ENCODE measurements around the gene TP73. TPM values are rescaled to one million over a fixed set of nuclear protein-coding genes. Genes with fewer than 3 reads are reported as not detected.
A peak's percentile ranks its signal among the peaks of the same experiment; 100 is the strongest.

The TP73 gene
- total RNA-seq, 1 experiment from 2014 or later, result 6.9 TPM

- POLR2A ChIA-PET (ENCODE audit: unreplicated experiment), result no interaction called here
- H4K20me1 ChIP-seq (ENCODE audit: insufficient read depth), result no peaks in the 10 kb centered on the region
- peaks cover 64% of the 10 kb centered on the region for H3K27me3 ChIP-seq (ENCODE audit: insufficient read depth, low read depth)
- no peak overlapping the region for H3K4me2 ChIP-seq
- H3F3A ChIP-seq (ENCODE audit: insufficient read depth, low read depth), result no peaks in the 10 kb centered on the region
- BruUV-seq (replicated peaks), result no TSS peak
- H2AFZ ChIP-seq, result no peak overlapping the region
- no peak for TF ChIP-seq EZH2 (IDR thresholded peaks at IDR 0.05; ENCODE audit: low read depth)
- TF ChIP-seq, protein P1, sequence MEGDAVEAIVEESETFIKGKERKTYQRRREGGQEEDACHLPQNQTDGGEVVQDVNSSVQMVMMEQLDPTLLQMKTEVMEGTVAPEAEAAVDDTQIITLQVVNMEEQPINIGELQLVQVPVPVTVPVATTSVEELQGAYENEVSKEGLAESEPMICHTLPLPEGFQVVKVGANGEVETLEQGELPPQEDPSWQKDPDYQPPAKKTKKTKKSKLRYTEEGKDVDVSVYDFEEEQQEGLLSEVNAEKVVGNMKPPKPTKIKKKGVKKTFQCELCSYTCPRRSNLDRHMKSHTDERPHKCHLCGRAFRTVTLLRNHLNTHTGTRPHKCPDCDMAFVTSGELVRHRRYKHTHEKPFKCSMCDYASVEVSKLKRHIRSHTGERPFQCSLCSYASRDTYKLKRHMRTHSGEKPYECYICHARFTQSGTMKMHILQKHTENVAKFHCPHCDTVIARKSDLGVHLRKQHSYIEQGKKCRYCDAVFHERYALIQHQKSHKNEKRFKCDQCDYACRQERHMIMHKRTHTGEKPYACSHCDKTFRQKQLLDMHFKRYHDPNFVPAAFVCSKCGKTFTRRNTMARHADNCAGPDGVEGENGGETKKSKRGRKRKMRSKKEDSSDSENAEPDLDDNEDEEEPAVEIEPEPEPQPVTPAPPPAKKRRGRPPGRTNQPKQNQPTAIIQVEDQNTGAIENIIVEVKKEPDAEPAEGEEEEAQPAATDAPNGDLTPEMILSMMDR (conservative IDR thresholded peaks at IDR 0.05), result no peak
- DNase-seq, result no peak
- H3K79me2 ChIP-seq (ENCODE audit: low read depth), result no peaks in the 10 kb centered on the region
- no peak overlapping the region for H3K27ac ChIP-seq
- no peaks in the 10 kb centered on the region for H3K9me2 ChIP-seq (ENCODE audit: insufficient read depth)
- H3K4me3 ChIP-seq, result no peak overlapping the region
- H3K36me3 ChIP-seq (ENCODE audit: low read depth), result no peaks in the 10 kb centered on the region
- no peaks in the 10 kb centered on the region for H3K9me3 ChIP-seq (ENCODE audit: insufficient read depth, low read depth)
- intact Hi-C loops (cut with micrococcal nuclease; ENCODE audit: unreplicated experiment), result loop anchor here (1.0 kb wide), 1 partner anchor 28 kb away; no protein-coding TSS in a partner anchor
- CTCF ChIA-PET, result no interaction called here
- H3K4me1 ChIP-seq (replicated peaks; ENCODE audit: insufficient read depth), result no peaks in the 10 kb centered on the region
These were observed 44.4 kb downstream of the TP73 start for GRCh38 chr1:3696689-3697088.

GRCh38 chr1:3697104-3697503, 44.8 kb downstream of the TP73 start:
- no peaks in the 10 kb centered on the region for H3K79me2 ChIP-seq (ENCODE audit: low read depth)
- intact Hi-C loops (cut with micrococcal nuclease; ENCODE audit: unreplicated experiment), result no loop called here

GRCh38 chr1:3697810-3698209, 45.5 kb downstream of the TP73 start:
- no peaks in the 10 kb centered on the region for H3K36me3 ChIP-seq (ENCODE audit: low read depth)
- peaks cover 54% of the 10 kb centered on the region for H3K27me3 ChIP-seq (ENCODE audit: insufficient read depth, low read depth)
- TF ChIP-seq, protein P1 (conservative IDR thresholded peaks at IDR 0.05), result no peak
- no peak for TF ChIP-seq EZH2 (IDR thresholded peaks at IDR 0.05; ENCODE audit: low read depth)
- POLR2A ChIA-PET (ENCODE audit: unreplicated experiment), result no interaction called here
- no peak overlapping the region for H3K4me3 ChIP-seq
- intact Hi-C loops (cut with micrococcal nuclease; ENCODE audit: unreplicated experiment), result no loop called here
- CTCF ChIA-PET, result no interaction called here
- H3F3A ChIP-seq (ENCODE audit: insufficient read depth, low read depth), result no peaks in the 10 kb centered on the region
- no peaks in the 10 kb centered on the region for H3K79me2 ChIP-seq (ENCODE audit: low read depth)
- peaks cover 2% of the 10 kb centered on the region for H3K4me1 ChIP-seq (replicated peaks; ENCODE audit: insufficient read depth)
- peak in 1 of 2 experiments; percentile 36 for DNase-seq
- no peaks in the 10 kb centered on the region for H4K20me1 ChIP-seq (ENCODE audit: insufficient read depth)
- BruUV-seq (replicated peaks), result no TSS peak
- H3K9me2 ChIP-seq (ENCODE audit: insufficient read depth), result no peaks in the 10 kb centered on the region
- H2AFZ ChIP-seq, result no peak overlapping the region
- H3K4me2 ChIP-seq, result no peak overlapping the region
- H3K27ac ChIP-seq, result no peak overlapping the region
- H3K9me3 ChIP-seq (ENCODE audit: insufficient read depth, low read depth), result no peaks in the 10 kb centered on the region

More at GRCh38 chr1:3697104-3697503, 44.8 kb downstream of the TP73 start:
- no peak for DNase-seq
- ChIA-PET POLR2A (ENCODE audit: unreplicated experiment) (no interaction called here), CTCF (no interaction called here)
- TF ChIP-seq, protein P1 (conservative IDR thresholded peaks at IDR 0.05), result no peak
- no peak for TF ChIP-seq EZH2 (IDR thresholded peaks at IDR 0.05; ENCODE audit: low read depth)
- H3K4me2 ChIP-seq, result no peak overlapping the region
- no peak overlapping the region for H3K27ac ChIP-seq
- H3K9me3 ChIP-seq (ENCODE audit: insufficient read depth, low read depth), result no peaks in the 10 kb centered on the region
- peaks cover 60% of the 10 kb centered on the region for H3K27me3 ChIP-seq (ENCODE audit: insufficient read depth, low read depth)
- H3K36me3 ChIP-seq (ENCODE audit: low read depth), result no peaks in the 10 kb centered on the region
- no peaks in the 10 kb centered on the region for H4K20me1 ChIP-seq (ENCODE audit: insufficient read depth)
- no TSS peak for BruUV-seq (replicated peaks)
- H3K9me2 ChIP-seq (ENCODE audit: insufficient read depth), result no peaks in the 10 kb centered on the region
- H3K4me1 ChIP-seq (replicated peaks; ENCODE audit: insufficient read depth), result no peaks in the 10 kb centered on the region
- H2AFZ ChIP-seq, result no peak overlapping the region
- H3K4me3 ChIP-seq, result no peak overlapping the region
- H3F3A ChIP-seq (ENCODE audit: insufficient read depth, low read depth), result no peaks in the 10 kb centered on the region
